ENCODE results near the gene CCDC187.
A peak's percentile ranks its signal among the peaks of the same experiment; 100 is the strongest.
"Not testable (repeated sequence)": the region's sequence is repeated elsewhere in the genome, so short reads cannot be mapped to it uniquely, and the experiment has no call there.

Gene CCDC187

DNA sequence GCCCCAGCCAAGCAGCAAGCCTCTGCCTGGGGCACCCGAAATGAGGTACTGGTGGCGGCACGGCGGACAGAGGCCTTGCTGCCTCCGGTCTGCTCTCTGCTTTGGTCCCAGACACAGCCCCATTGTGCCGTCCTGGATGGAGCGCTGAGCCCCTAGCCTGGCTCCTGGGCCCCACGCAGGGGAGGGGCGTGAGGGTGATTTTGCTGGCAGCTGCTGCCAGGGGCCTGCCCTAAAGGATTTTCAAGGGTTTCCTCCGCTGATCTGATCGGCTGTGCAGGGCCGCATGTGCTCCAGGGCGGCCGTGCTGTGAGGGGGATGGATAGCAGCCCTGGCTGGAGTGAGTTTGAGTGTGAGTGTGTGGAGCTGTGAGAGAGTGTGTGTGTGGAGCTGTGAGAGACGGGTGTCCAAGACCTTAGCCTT lies 24.7 kb upstream of the CCDC187 start:
- peak in 30 of 56 donors; percentile 11 to 65 (median 34) for DNase-seq

DNA sequence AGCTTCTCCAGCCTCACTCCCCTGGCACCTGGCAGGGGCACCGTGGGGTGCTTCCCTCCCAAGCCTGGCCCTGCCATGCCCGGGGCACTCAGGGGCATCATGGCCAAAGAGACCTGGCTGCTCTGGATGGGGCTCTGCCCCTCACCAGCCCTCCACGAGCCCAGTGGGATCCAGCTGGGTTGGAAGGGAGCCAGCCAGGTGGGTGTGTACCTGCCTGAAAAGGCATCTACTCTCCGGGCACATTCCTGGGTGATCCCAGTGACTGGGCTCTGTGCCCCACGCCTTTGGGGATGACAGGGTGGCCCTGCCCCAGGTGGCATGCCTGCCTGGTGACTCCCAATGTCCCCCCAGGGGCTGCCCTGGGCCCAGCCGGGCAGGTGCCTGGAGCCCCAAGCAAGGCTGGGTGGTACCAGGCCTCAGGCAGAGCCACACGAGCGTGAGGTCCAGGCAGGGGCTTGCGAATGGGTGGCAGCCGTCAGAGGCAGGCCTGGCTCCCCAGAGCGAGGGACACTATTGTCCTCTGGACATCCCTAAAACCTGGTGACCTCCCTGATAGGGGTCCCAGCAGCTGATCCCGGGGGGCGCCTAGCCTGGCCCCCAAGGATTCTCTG lies 24.2 kb upstream of the CCDC187 start:
- DNase-seq = peak in 2 of 56 donors; percentile 15 to 74

- DNase-seq = peak in 33 of 56 donors; percentile 17 to 79 (median 39)
Observed at GRCh38 chr9:136327304-136327974, 23.5 kb upstream of the CCDC187 start, which contains the start of gene GPSM1. Gene GPSM1, plus strand, starts transcription at chr9:136327539. Its CDS starts 157 bp downstream, at chr9:136327696.

- DNase-seq = peak in 1 of 56 donors; percentile 60
Observed at GRCh38 chr9:136326761-136327303, 22.9 kb upstream of the CCDC187 start.

DNA sequence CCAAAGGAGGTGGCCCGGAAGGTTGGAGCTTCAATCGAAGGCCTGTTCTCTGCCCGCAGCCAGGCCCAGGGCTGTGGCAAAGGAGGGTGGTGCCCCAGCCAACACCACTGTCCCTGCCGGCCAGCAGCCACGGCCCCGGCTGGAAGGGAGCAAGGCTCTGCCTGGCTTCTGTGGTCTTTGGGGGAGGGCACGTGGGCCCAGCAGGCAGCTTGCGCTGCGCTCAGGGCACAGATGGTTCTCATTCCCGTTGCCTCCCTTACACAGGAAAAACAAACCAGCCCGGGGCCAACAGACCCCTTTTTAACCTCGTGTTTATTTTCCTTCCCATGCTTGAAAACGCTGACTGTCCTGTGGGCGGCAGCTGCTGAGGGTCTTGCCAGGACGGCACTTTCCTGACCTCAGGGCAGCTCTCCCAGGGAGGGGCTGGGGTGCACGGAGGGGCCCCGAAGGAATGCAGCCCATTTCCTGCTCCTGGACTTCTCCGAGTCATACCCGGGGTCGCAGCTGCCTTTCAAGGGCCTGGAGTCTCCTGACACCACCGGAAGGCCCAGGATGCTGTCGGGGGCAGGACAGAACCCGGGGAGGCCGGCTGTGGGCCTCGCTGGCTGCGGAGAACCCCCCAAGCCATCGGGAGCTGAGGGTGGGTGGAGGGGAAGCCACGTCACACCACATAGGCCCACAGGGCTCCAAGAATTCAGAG lies 22.3 kb upstream of the CCDC187 start:
- DNase-seq = peak in 14 of 56 donors; percentile 6 to 56 (median 24)

- DNase-seq = no peak
Observed at GRCh38 chr9:136325358-136325757, 21.5 kb upstream of the CCDC187 start.

DNA sequence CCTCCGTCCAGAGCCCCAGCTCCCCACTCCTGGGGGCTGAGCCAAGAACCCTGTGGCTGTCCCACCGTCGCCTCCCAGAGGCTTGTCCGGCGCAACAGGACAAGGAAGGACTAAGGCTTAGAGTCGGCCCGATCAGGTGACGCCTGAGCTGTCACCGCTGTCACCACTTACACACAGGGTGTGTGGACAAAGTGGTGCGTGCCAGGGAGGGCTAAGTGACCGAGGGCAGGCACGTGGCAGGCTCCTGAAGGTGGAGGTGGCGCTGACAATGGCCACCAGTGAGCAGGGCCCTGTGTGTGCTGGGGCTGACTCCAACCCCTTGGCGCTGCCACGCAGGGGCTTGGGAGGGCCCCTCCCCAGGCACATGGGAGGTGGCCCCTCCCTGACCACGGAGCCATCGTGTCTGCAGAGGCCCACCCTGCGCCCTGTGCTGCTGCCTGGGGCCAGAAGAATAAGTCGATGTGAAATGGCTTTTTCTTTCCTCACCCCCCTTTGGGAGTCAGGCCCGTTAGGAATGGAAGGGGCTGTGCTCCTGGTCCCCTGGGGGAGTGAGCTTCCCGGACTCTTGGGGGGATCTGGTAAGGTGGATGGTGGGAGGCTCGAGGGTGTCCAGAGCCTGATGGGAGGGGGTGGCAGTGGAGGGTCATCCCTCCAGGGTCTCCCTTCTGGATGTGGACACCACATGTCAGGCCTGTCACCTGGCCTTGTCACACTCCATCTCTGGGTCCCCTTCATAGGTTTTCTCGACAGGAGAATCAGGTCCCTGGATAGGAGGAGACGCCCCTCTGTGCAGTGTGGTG lies 20.8 kb upstream of the CCDC187 start:
- no peak for DNase-seq

- DNase-seq = no peak
Observed at GRCh38 chr9:136323371-136323789, 19.5 kb upstream of the CCDC187 start.

- no peak for DNase-seq
Observed at GRCh38 chr9:136322756-136323330, 18.9 kb upstream of the CCDC187 start.

GRCh38 chr9:136321561-136321960 lies 17.7 kb upstream of the CCDC187 start:
- DNase-seq = no peak

DNA sequence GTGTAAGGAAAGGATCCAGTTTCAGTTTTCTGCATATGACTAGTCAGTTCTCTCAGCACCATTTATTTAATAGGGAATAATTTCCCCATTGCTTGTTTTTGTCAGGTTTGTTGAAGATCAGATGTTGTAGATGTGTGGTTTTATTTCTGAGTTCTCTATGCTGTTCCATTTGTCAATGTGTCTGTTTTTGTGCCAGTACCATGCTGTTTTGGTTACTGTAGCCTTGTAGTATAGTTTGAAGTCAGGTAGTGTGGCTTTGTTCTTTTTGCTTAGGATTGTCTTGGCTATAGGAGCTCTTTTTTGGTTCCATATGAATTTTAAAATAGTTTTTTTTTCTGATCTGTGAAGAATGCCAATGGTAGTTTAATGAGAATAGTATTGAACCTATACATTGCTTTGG lies 17.1 kb upstream of the CCDC187 start:
- not testable (repeated sequence) for DNase-seq

DNA sequence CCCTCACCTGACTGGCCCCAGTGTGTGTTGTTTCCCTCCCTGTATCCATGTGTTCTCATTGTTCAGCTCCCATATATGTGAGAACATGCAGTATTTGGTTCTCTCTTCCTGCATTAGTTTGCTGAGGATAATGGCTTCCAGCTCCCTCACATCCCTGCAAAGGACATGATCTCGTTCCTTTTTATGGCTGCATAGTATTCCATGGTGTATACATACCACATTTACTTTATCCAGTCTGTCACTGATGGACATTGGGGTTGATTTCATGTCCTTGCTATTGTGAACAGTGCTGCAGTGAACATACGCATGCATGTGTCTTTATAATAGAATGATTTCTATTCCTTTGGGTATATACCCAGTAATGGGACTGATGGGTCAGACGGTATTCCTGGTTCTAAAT lies 16.1 kb upstream of the CCDC187 start:
- not testable (repeated sequence) for DNase-seq

- DNase-seq = not testable (repeated sequence)
Observed at GRCh38 chr9:136319244-136319643, 15.3 kb upstream of the CCDC187 start.

DNA sequence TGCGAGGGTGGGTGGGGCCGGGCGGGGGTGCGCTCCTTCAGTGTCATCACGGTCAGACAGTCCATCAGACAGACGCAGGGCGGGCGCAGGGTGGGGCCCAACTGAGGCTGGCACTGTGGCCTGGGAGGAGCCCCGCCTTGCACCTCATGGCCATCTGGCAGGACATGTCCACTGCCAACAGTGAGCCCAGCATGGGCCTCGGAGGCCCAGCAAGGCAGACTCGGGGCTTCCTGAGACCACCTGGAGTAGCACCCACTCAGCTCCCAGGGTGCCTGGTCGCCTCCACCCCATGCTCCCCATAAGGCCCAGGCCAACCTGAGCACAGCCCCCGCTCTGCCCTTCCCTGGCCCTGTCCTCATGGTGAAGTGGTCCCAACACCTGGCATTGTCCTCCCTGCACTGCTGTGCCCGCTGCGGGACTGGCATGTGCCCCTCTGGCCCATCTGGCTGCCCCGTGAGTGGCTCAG lies 14.9 kb upstream of the CCDC187 start:
- no peak for DNase-seq

- DNase-seq = no peak
Observed at GRCh38 chr9:136318111-136318775, 14.3 kb upstream of the CCDC187 start.

DNA sequence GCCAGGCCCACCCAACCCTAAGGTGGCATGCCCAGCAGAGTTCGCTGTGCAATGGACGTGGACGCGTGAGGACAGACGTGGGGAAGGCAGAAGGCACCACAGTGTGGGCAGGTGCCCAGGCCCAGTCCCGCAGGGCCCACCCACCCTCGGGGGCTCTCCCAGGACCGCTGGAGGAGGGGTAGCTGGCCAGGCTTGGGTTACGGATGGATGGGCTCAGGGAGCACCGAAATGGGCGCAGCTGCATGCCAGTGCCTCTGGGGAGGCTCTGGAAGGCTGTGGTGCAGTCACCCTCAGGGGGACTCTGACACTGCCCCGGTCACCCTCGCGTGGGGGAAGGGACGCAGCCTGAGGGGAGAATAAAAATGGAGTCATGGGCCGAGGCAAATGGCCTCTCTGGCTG lies 13.8 kb upstream of the CCDC187 start:
- no peak for DNase-seq

GRCh38 chr9:136316896-136317676 lies 13.2 kb upstream of the CCDC187 start:
- DNase-seq = no peak

- no peak for DNase-seq
Observed at GRCh38 chr9:136316271-136316751, 12.4 kb upstream of the CCDC187 start.

- no peak for DNase-seq
Observed at GRCh38 chr9:136314944-136315343, 11.1 kb upstream of the CCDC187 start.

Measured in nucleus accumbens (tissue), 56 donors.